OCI-LY7 (cell line): ENCODE measurements around the gene ABHD12B.

Source experiments
- CTCF ChIP-seq: fragments of 200-600 bp; sonication (generic); conservative IDR thresholded peaks from 2 replicates; pipeline ENCODE4 v1.5.1; 2014; ENCODE audit warnings: mild to moderate bottlenecking, antibody characterized with exemption, low read length, moderate library complexity, mixed read lengths
- EZH2phosphoT487 ChIP-seq: fragments of 200-600 bp; sonication (generic); IDR thresholded peaks from 2 replicates; pipeline ENCODE4 v1.6.1; 2018; ENCODE audit warnings: low read depth, borderline replicate concordance, mild to moderate bottlenecking, mixed run types, antibody characterized with exemption, low read length, moderate library complexity, mixed read lengths

DNA sequence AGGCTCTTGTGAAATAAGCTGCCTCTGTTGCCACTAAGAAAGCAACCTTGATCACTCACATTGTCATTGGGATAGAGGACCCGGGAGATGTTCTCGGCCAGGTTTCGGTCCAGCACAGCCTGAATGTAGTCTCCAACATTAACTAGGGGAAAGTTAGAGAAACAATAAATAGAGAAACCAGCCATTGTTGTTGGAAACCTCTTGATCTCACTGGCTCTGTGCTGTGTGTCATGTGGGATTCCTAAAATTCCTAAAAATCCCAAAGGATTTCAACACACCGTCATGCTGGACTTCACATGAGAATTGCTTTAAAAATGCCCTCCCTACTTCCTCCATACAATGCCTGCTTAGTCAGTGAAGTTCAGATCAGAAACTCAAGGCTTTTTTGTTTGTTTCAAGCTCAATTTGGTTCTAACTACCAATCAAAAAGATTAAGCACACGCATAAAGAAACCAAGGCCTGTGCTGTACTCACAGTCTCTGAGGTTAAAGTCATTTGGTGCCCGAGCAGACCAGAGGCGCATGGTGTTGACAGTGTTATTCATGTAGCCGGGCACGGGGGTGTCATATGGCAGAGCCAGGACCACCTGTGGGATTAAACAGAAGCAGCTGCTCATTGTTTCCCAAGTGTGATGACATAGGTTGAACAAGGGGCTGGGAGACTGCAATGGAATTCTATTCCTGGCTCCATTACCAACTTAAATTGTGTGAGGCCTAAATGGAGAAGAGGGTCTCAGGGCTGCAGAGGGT lies 48.8 kb downstream of the ABHD12B start:
- TF ChIP-seq CTCF (no peak), EZH2phosphoT487 (no peak)
